ENCODE data around the gene ATXN2L.
A peak's percentile ranks its signal among the peaks of the same experiment; 100 is the strongest.
"Not testable (repeated sequence)": the region's sequence is repeated elsewhere in the genome, so short reads cannot be mapped to it uniquely, and the experiment has no call there.

Gene ATXN2L

GRCh38 chr16:28836761-28837064, 13.9 kb downstream of the ATXN2L start:
- DNase-seq (ENCODE audit: low read depth) = no peak

DNA sequence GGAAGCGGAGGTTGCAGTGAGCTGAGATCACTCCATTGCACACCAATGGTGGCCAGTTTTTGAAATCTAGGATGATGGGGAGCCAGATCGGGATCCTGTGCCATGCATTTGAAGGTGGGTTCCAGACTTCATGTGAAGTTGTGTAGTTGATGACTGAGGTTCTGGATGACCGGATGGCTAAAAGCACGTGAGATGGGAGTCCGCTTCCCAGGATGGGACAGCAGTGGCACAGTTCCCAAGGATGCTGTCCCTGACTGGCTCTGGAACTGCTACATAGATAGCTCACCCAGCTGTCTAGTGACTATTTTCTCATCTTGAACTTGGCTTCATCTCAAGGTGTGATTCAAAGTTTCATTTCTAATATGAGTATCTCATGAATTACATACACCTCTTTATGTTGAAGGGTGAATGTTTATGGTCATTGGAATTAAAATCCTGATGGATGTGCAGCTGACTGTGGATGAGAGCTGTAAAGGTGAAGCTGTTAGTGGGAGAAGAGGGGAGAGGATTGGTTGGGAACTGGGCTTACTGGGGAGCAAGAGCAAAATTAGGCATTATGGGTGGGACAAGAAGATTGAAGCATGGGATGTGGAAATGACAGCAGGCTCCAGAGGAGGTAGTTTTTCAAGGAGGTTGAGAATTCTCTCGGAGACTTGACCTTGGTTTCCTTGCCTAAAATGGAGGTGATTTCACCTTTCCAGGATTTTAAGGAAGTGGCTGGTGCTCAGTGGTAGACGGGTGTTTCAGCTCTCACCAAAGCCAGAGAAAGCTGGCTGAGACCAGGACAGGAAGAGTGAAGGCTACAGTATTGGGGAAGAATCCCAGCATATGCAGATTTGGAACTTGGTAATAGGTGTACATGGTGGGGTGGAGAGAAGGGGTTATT, 15.1 kb downstream of the ATXN2L start:
- no peak for DNase-seq (ENCODE audit: low read depth)

GRCh38 chr16:28838558-28838918, 15.7 kb downstream of the ATXN2L start:
- no peak for DNase-seq (ENCODE audit: low read depth)

- DNase-seq (ENCODE audit: low read depth) = no peak
These were observed 16.3 kb downstream of the ATXN2L start for GRCh38 chr16:28839004-28839639.

- DNase-seq (ENCODE audit: low read depth) = no peak
These were observed 17.1 kb downstream of the ATXN2L start for GRCh38 chr16:28839899-28840298.

GRCh38 chr16:28842696-28843095, 19.9 kb downstream of the ATXN2L start:
- DNase-seq (ENCODE audit: low read depth) = no peak

DNA sequence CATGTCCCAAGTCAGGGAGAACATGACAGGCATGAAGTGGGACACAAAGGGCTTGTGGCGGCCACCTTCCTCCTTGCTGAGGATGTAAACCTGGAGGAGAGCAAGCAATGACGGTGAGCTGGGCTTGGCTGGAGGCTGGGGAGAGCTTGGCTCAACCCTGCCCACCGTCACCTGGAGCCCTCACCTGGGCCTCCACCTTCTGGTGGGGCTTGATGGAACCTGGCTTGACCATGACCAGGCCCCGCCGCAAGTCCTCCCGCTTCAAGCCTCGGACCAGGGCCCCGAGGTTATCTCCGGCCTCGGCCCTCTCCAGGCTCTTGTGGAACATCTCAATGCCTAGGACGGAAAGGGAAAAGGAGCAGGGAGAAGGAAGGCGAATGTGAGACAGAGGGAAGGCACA, 21.0 kb downstream of the ATXN2L start:
- no peak for DNase-seq (ENCODE audit: low read depth)

DNA sequence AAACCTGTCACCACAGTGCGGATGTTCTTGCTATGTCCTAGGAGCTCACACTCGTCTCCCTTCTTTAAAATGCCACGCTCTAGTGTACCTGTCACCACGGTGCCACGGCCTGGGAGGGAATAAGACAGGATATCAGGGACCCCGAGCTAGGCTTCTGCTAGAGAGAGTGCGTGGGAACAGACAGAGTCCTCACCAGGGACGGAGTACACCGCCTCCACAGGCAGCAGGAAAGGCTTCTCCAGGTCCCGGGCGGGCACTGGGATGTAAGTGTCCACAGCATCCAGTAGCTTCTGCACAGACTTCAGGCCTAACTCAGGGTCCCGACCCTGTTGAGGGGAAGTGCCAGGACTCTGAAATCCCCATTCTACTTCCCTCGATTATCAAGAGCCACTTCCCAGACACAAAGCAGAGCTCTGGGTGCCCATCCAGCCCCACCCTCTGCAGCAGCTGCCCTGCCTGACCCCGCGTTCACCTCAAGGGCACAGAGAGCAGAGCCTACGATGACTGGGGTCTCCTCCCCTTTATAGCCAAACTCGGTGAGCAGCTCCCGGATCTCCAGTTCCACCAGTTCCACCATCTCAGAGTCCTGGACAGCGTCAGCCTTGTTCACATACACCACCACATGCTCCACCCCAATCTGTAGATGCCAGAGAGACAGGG, 21.6 kb downstream of the ATXN2L start:
- no peak for DNase-seq (ENCODE audit: low read depth)

DNA sequence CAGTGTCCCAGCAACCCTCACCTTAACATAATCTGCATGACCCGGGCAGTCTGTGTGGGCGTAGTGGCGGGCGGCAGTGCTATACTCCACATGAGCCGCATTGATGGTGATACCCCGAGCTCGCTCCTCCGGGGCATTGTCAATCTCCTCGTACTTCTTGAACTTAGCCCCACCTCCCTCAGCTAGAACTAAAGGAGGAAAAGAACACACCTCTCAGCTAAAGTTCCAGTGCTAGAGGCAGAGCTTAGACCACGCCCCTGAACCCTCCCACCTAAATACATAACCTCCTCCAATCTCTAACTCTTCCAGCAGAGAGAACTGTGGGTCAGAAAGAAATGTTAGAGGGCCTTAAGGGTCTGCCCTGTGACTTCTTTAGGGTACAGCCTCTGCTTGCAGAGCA, 22.5 kb downstream of the ATXN2L start:
- no peak for DNase-seq (ENCODE audit: low read depth)

DNA sequence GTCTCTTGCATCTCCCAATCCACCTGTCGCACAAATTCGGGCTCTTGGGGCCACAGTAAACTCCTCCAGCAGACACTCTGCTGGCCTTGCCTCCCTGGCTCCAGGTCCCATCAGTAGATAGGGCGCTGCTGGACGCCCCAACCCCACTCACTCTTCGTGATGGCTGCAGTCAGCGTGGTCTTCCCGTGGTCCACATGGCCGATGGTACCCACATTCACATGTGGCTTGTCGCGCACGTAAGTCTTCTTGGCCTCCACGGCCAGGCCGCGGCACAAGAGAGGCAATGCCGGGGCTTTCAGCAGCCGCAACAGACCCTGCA, 22.9 kb downstream of the ATXN2L start:
- no peak for DNase-seq (ENCODE audit: low read depth)

DNA sequence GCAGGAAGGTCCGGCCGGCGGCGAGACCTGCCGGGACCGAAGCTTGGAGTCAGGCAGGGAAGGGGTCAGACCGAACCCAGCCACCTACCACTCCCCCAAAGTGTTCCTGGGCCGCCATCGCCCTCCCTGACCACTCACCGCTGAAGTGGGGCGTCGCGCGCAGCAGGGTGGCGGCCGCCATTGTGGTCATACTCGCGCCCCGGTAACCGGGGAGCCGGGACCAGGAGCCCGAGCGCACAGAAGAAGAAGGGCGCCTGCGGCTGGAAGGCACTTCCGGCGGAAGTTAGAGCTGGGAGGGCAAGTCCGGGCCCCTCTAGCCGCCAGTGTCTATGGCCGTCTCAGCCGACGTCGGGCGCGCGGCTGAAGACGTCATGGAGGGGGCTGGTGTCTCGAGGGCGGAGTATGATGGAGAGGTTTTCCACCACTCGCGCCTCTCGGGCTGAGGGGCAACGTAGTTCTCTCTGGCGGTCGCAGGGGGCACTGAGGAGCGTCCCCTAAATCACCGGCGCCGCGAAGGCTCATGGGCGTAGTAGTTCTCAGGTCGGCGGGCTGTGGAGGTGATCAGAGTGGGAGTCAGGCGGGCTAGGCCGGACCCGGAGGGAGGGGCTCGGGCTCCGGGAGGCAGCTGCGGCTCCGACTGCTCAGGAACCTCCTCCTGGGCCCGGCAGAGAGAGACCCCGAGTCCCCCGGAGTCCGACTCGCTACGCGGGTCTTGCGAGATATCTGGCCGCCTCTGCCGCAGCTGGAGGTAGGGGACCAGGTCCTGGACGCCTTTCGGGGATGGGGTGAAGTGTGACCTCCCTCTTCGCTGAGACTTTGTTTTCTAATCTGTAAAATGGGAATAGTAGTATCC, 23.5 kb downstream of the ATXN2L start, which contains the start of gene TUFM:
Gene TUFM, minus strand, starts transcription at position 269 of the 853 bp plus-strand sequence. Its CDS starts 79 bp downstream, at position 190.
- DNase-seq (ENCODE audit: low read depth) = peak; percentile 98

DNA sequence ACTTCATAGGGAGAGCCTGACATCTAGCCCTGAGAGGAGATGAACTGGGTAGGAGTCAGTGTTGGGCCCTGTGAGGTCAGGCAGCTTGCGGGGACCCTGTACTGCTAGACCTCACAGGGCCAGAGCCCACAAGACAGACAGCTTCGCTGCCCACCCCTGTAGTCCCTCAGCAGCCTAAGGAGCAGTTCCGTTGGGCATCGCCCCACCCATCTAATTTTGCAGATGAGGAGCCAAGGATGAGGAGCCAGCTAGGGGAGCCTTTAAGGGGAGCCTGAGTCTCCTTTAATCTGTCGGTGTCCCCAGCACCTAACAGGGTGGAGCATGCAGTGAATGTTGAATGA, 24.1 kb downstream of the ATXN2L start:
- DNase-seq (ENCODE audit: low read depth) = no peak

DNA sequence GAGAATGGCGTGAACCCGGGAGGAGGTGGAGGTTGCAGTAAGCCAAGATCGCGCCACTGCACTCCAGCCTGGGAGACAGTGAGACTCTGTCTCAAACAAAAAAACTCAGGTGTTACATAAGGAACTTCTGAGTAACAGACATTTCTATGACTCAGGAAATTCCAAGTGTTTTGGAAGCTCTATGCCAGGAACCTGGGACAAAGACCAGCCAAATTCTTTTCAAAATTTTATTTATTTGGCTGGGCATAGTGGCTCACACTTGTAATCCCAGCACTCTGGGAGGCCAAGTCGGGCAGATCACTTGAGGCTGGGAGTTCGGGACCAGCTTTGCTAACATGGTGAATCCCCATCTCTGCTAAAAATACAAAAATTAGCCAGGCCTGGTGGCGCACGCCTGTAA, 35.6 kb downstream of the ATXN2L start:
- no peak for DNase-seq (ENCODE audit: low read depth)

- DNase-seq (ENCODE audit: low read depth) = no peak
These were observed 36.5 kb downstream of the ATXN2L start for GRCh38 chr16:28859326-28859725.

- DNase-seq (ENCODE audit: low read depth) = no peak
These were observed 41.4 kb downstream of the ATXN2L start for GRCh38 chr16:28863929-28864793.

DNA sequence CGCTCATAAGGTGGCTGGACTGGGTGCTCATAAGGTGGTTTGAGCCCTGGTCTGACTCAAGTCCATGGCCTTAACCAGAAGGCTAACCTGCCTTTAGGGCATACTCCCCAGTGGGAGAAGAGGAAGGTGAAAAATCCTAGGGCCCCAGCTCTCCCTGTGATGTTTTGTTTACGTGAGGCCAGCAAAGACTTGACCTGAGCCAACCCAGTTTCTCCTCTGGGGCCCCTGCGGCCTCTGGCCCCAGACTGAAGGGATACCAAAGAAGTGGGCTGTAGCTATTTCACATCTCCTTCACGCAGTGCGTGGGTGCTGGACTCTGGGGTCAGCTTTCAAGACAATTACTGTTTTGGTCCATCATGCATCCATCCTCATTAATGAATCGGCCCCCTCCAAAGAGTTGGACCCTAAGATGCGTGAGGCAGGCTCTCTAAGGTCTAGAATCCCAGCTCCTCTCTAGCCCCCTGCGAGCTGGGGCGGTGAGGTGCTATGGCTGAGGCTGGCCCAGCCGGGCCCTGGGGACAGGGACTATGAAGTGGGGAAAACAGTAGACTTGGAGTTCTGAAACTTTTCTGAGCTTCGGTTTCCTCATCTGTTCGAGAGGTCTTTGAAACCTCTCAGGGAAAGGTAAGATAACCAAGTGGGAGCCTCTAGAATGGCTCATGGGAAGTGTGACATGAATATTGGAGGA, 42.3 kb downstream of the ATXN2L start:
- no peak for DNase-seq (ENCODE audit: low read depth)

- no peak for DNase-seq (ENCODE audit: low read depth)
These were observed 43.1 kb downstream of the ATXN2L start for GRCh38 chr16:28865722-28866453.

- no peak for DNase-seq (ENCODE audit: low read depth)
These were observed 43.6 kb downstream of the ATXN2L start for GRCh38 chr16:28866454-28866804.

DNA sequence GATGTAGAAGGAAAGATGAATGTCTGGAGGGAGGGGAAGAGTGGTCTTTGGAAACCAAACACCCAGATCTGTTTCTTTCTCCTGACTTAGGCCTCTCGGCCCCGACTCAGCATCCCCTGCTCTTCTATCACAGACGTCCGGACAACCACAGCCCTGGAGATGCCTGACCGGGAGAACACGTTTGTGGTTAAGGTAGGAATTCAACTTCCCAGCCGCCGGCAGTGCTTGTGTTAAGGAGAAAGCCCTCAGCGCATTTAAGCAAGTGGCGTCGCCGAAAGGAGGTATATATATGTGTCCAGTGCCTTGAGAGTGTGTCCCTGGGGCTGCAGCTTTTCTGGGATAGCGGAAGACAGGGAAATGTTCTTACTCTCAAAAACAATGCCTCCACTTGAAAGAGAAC, 44.4 kb downstream of the ATXN2L start:
- no peak for DNase-seq (ENCODE audit: low read depth)

GRCh38 chr16:28867646-28868045, 44.8 kb downstream of the ATXN2L start:
- DNase-seq (ENCODE audit: low read depth) = not testable (repeated sequence)
